ENCODE measurements around the gene TBX4.

- TF ChIP-seq CTCF (conservative IDR thresholded peaks at IDR 0.05), result no peak
- no peak for TF ChIP-seq EZH2 (IDR thresholded peaks at IDR 0.05; ENCODE audit: low read depth)
Measured at GRCh38 chr17:61456061-61456681, 3.9 kb downstream of the TBX4 start.

All from PC-9 (cell line).